Stimulated activated CD8-positive, alpha-beta memory T cell treated with anti-CD3 and anti-CD28 coated beads, Interleukin-7, amount 100 ng/mL, for 4 hours (primary cell): Measurements from ENCODE around the gene MAP3K13.
"Not testable (repeated sequence)": the region's sequence is repeated elsewhere in the genome, so short reads cannot be mapped to it uniquely, and the experiment has no call there.

Source experiments
- DNase-seq, 2 donors: peaks; one replicate each; pipeline ENCODE4 v3.0.0-alpha.2; 2020; ENCODE audit warnings: low read depth in 2 of 2

Gene MAP3K13

GRCh38 chr3:185448107-185448506 lies 85.2 kb downstream of the MAP3K13 start:
- no peak for DNase-seq

- DNase-seq, result not testable (repeated sequence)
Measured at GRCh38 chr3:185451432-185451831, 88.5 kb downstream of the MAP3K13 start.

DNA sequence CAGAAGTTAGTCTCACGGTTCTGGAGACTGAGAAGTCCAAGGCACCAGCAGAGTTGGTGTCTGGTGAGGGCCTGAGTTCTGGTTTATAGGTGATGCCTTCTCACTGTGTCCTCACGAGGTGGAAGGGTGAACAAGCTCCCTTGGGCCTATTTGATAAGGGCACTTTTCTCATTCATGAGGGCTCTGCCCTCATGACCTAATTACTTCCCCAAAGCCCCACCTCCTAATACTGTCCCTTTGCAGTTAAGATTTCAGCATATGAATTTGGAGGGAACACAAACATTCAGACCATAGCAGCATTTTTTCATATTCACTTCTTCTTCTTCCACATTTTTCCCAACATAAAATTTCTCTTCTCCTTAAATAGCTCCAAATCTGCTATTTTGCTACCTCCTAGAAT lies 94.4 kb downstream of the MAP3K13 start:
- DNase-seq, result no peak

DNA sequence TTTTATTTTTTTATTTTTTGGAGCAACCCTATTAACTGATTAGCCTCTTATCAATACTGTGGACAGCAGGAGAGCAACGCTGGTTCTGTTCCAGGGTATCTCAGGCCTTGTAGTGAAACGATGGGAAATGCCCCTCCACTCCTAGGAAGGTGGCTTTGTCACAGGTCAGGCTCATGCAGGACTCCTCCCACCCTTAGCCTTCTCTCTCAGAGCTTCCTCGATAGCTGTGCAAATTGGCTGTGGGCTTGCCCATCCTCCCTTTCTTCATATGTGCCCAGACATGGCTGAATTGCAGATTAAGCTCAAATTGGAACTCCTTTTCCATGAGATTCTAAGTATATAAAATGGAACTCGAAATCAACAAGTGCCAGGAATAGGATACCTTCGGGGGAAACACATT lies 97.4 kb downstream of the MAP3K13 start:
- DNase-seq, result no peak

GRCh38 chr3:185460719-185461350 lies 97.9 kb downstream of the MAP3K13 start:
- DNase-seq, result no peak

DNA sequence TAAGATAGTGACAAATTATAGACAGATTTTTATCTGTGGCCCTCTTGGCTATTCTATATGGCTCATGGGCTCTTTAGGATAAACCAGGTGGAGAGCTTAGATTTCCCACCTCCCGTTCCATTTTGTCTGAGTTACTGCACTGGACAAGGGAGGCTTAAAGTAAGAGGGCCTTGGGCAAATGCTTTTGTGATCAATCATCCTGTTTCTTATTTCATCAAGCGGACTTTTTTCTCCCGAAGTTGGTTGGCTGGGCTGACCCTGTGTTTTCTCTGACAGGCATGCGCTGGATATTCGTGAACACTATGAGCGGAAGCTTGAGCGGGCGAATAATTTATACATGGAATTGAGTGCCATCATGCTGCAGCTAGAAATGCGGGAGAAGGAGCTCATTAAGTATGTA lies 102.5 kb downstream of the MAP3K13 start:
- DNase-seq, result no peak

GRCh38 chr3:185466123-185466522 lies 103.2 kb downstream of the MAP3K13 start:
- not testable (repeated sequence) for DNase-seq

- DNase-seq, result no peak
Measured at GRCh38 chr3:185469542-185469941, 106.6 kb downstream of the MAP3K13 start.

DNA sequence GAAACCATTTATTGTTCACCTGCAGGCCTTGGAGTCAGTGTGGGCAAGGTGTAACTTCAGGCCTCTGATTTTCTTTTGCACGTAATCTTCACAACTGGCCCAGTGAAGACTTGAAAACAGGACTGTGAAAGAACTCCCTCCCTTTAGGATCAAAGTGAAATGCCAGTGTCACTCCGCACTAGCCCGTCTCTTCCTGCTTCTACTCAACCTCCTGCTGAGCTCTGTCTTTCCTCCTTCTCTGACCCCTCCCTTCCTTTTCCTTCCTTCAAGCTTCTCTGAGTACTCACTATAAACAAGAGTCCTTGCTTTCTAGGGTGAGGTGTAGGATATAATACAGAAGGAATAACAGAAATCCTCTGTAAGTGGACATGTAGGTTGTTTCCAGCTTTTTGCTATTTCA lies 107.4 kb downstream of the MAP3K13 start:
- no peak for DNase-seq

GRCh38 chr3:185473290-185473815 lies 110.4 kb downstream of the MAP3K13 start:
- no peak for DNase-seq

- DNase-seq, result not testable (repeated sequence)
Measured at GRCh38 chr3:185474922-185475321, 112.0 kb downstream of the MAP3K13 start.

DNA sequence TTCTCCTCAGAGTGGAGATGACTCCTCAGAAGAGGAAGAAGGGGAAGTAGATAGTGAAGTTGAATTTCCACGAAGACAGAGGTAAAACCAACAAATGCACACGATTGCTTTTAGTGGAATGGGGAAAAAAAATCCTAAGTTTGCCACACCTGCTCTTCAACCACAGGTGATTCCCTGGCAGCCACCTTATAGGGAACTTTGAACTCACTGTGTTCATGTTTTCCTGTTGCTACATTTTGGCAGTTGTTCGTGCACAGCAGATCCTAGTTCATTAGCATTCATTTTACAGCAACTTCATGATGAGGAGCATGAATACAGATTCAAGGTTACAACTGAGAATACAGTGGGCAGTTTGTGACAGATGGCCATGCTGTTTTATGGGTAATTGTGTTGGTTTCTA lies 114.4 kb downstream of the MAP3K13 start:
- no peak for DNase-seq

DNA sequence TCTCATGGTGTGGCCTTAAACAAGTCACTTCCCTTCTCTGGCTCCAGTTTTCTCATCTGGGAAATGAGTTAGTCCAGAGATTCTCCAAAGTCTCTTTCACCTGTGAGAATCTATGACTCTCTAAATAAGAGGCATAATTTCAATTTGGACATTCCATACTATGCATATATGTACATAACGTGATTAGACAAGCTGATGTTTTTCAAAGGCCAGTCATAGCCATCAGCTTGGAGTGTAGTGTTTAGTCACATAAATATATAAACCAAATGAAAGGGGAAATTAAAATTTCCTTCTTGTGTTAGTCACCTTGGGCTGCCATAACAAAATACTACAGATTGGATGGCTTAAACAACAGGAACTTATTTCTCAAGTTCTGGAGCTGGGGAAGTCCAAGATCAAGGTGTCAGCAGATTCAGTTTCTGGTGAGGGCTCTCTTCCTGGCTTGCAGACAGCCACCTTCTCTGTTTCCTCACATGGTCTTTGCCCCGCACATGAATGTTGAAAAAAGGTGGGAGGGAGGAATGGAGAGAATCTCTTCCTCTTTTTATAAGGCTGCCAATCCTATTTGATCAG lies 116.5 kb downstream of the MAP3K13 start:
- DNase-seq, result no peak

- no peak for DNase-seq
Measured at GRCh38 chr3:185484296-185484695, 121.4 kb downstream of the MAP3K13 start.

DNA sequence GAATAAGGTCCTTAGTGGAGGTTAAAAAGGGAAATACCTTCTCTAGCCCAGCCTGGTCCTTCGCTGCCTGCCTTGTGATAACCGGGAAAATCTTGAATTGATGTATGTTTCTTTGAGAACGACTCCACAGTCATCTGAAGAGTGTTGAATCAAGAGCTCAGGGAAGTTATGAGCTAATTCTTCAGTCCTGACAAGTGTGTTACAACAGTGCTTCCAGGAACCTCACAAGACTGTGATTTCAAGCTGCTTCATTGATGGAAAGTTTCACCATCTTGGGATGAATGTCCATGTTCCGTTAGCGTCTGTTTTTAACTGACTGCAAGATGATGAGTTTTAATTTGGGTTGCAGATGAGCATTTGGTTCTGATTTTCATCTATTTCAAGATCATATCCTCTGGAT lies 123.5 kb downstream of the MAP3K13 start:
- no peak for DNase-seq

- DNase-seq, result no peak
Measured at GRCh38 chr3:185488465-185488864, 125.5 kb downstream of the MAP3K13 start.

DNA sequence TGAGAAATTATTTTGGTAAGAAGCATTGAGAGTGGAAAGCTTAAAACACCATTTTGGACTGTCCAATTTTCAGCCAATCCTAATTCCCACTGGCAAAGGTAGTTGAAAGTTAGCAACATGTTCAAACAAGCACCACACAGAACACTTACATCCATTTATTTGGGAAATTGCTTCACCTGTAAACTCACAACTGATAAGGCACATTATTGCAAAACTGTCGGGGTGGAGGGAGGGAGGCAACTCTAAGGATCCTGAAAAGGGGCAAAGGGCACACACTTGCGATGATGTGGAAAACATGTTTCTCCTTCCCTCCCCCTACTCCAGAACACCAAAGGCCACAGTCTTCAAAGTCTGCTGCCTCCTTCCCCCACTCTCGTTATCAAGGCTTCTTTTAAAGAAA lies 126.5 kb downstream of the MAP3K13 start:
- DNase-seq, result no peak

DNA sequence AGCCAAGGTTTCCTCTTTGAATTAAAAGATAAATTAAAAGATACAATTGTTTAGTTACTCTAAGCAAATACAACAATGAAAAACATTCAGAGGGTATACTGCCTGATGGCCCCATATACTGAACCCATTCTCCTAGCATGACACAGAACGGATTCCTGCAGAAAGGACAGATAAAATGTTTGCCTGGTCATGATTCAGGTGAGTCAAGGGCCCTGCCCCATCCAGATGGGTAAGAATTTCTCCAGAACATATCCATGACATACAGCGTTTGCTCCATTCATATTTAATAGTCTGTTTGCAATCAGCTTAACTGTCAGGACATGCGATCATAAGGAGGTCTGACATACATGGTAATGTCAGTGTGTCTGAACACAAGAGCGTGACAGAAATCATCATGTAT lies 127.3 kb downstream of the MAP3K13 start:
- DNase-seq, result no peak

GRCh38 chr3:185498503-185499396 lies 135.8 kb downstream of the MAP3K13 start, which contains the start of gene TMEM41A:
TMEM41A (minus strand) TSS chr3:185499035; CDS start chr3:185498961, 74 bp downstream.
- DNase-seq, result peak; percentile 78 to 83

DNA sequence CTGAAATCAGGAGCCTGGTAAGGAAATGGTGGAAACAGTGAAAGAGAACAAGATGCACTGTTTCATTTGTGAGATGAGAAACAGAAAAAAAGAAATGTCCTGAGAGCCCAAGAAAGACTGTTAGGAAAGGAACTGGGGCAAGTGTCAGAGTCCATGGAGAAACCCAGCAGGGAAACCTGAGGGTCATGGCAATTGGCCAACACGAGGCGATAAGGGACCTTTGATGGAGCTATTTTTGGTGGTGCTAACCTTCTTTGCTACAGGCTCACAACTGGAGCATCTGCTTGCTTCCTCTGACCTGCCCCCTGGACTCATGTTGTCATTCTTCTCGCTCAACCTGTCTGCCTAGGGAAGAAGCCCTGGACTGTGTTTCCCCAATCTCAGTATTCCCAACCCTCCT lies 140.1 kb downstream of the MAP3K13 start:
- DNase-seq, result no peak

- DNase-seq, result no peak
Measured at GRCh38 chr3:185503521-185503920, 140.6 kb downstream of the MAP3K13 start.

- no peak for DNase-seq
Measured at GRCh38 chr3:185504636-185505035, 141.7 kb downstream of the MAP3K13 start.
